Immature natural killer cell (primary cell): ENCODE data around the gene KBTBD12. TPM values are rescaled to one million over a fixed set of nuclear protein-coding genes. Genes with fewer than 3 reads are reported as not detected.
"Not testable (repeated sequence)": the region's sequence is repeated elsewhere in the genome, so short reads cannot be mapped to it uniquely, and the experiment has no call there.

Experiments used
- DNase-seq, 3 donors: peaks; one replicate each; pipeline ENCODE4 v3.0.0; 2022; ENCODE audit warnings: mixed read lengths in 1 of 3
- H3K27ac Mint-ChIP-seq, 6 donors: one replicate each; pipeline ENCODE4 v1.8.0; 2020; ENCODE audit warnings: mixed read lengths in 6 of 6, mild to moderate bottlenecking in 5 of 6, inconsistent platforms in 4 of 6, moderate library complexity in 3 of 6
- H3K27me3 Mint-ChIP-seq, 3 donors: one replicate each; pipeline ENCODE4 v1.8.0; 2020 to 2021; ENCODE audit warnings: low read depth in 3 of 3, mild to moderate bottlenecking in 3 of 3, mixed read lengths in 3 of 3, moderate library complexity in 3 of 3, inconsistent platforms in 1 of 3
- H3K36me3 Mint-ChIP-seq, 3 donors: one replicate each; pipeline ENCODE4 v1.8.0; 2020; ENCODE audit warnings: mixed read lengths in 3 of 3, inconsistent platforms in 2 of 3, mild to moderate bottlenecking in 2 of 3
- H3K4me1 Mint-ChIP-seq, 2 donors: one replicate each; pipeline ENCODE4 v1.8.0; 2020; ENCODE audit warnings: inconsistent platforms in 2 of 2, mild to moderate bottlenecking in 2 of 2, mixed read lengths in 2 of 2, moderate library complexity in 1 of 2
- H3K4me3 Mint-ChIP-seq, 5 donors: one replicate each; pipeline ENCODE4 v1.8.0; 2020; ENCODE audit warnings: mild to moderate bottlenecking in 5 of 5, mixed read lengths in 5 of 5, inconsistent platforms in 3 of 5, moderate library complexity in 3 of 5
- H3K9me3 Mint-ChIP-seq, 6 donors: one replicate each; pipeline ENCODE4 v1.8.0; 2020; ENCODE audit warnings: mild to moderate bottlenecking in 6 of 6, mixed read lengths in 6 of 6, inconsistent platforms in 4 of 6, moderate library complexity in 3 of 6
- polyA plus RNA-seq, 3 donors: library from polyadenylated mRNA; unstranded; fragments of 300-500 nt; fragmentation: Illumina TruSeq; gene quantifications; one replicate each; pipeline ENCODE4 v1.2.3, GENCODE V29; 2021

Gene KBTBD12
- polyA plus RNA-seq, 3 donors from 2014 or later: not detected

DNA sequence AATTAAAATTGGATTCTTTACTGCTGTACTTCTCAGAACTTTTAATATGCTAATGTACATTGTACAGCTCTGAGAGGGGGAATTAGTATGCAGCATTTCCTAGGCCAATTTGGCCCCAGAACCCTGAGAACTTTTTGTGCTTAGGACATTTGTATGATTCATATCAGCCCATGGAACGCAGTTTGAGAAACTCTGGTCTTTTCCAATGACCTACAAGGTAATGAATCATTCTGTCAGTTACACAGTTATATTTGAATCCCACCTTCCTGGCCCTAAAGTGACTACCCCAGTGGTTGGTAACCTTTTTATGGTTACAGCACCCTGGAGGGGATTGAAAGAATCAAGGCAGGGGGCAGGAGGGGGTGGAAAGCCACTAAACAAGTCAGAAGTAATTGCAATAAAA, 25.6 kb upstream of the KBTBD12 start:
- peaks cover 0 to 11% (median 5%) of the 10 kb centered on the region in 6 donors for H3K9me3 Mint-ChIP-seq
- DNase-seq: no peak
- H3K4me1 Mint-ChIP-seq: no peaks in the 10 kb centered on the region
- no peak overlapping the region for H3K27ac Mint-ChIP-seq
- H3K36me3 Mint-ChIP-seq: peaks cover 0 to 5% (median 0%) of the 10 kb centered on the region in 3 donors
- H3K27me3 Mint-ChIP-seq: peaks cover 0 to 11% (median 2%) of the 10 kb centered on the region in 3 donors
- H3K4me3 Mint-ChIP-seq: no peak overlapping the region

DNA sequence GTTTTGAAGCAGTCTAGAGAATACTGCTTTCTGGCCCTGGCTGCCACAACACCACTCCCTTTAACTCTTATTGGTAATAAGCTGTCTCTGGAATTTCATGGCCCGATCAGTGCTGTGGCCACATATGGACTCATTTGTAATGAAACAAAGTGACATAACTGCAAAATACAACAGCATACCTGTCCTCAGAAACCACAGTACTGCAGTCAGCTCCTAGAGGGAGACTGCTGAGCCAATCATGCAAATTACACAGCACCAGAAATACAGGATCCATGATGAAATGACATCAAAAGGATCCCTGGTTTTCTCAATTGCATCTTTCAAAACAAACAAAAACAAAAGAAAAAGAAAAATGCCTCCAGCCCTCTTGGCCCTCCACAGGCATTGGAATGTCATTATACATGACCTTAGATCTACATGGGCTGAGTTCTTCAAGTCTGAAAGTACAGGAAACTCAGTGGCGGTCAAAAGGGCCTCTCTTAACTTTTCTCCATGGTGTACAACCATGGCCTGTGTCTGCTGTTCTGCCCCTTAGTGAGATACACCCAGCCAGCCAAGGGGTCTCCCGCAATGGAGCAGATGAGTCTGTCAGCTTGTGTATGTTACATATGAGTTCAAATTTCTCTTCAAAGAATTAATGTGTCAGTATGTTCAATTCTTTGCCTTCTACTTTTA, 24.9 kb upstream of the KBTBD12 start:
- Mint-ChIP-seq H3K36me3 (peaks cover 0 to 5% (median 0%) of the 10 kb centered on the region in 3 donors), H3K9me3 (peaks cover 0 to 11% (median 5%) of the 10 kb centered on the region in 6 donors), H3K27ac (no peak overlapping the region), H3K27me3 (peaks cover 0 to 11% (median 2%) of the 10 kb centered on the region in 3 donors), H3K4me3 (no peak overlapping the region), H3K4me1 (no peaks in the 10 kb centered on the region)
- DNase-seq: no peak

- not testable (repeated sequence) for H3K27ac Mint-ChIP-seq, H3K4me1 Mint-ChIP-seq, H3K36me3 Mint-ChIP-seq, DNase-seq, H3K4me3 Mint-ChIP-seq
- H3K9me3 Mint-ChIP-seq: peaks cover 0 to 11% (median 5%) of the 10 kb centered on the region in 6 donors
- H3K27me3 Mint-ChIP-seq: peaks cover 0 to 11% (median 2%) of the 10 kb centered on the region in 3 donors
Observed at GRCh38 chr3:127890651-127891290, 24.3 kb upstream of the KBTBD12 start.

DNA sequence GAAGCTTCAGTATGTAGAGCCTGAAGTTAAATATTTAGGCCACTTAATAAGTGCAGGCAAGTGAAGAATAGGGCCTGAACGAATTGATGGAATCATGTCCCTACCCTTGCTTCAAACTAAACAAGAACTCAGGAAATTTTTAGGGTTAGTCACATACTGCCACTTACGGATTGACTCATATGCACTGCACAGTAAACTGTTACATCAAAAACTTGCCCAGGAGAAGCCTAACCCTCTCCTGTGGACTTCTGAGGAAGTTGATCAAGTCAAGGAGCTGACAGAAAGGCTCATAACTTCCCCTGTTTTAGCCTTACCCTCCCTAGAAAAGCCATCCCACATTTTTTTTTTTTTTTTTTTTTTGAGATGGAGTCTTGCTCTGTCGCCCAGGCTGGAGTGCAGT, 20.6 kb upstream of the KBTBD12 start:
- Mint-ChIP-seq H3K36me3 (peaks cover 0 to 5% (median 0%) of the 10 kb centered on the region in 3 donors), H3K4me1 (no peaks in the 10 kb centered on the region), H3K9me3 (peaks cover 0 to 11% (median 5%) of the 10 kb centered on the region in 6 donors), H3K27ac (no peak overlapping the region), H3K4me3 (no peak overlapping the region), H3K27me3 (peaks cover 0 to 6% (median 2%) of the 10 kb centered on the region in 3 donors)
- DNase-seq: no peak

GRCh38 chr3:127899200-127899599, 15.8 kb upstream of the KBTBD12 start:
- H3K4me1 Mint-ChIP-seq: no peaks in the 10 kb centered on the region
- no peak overlapping the region for H3K27ac Mint-ChIP-seq
- H3K9me3 Mint-ChIP-seq: peaks cover 0 to 3% (median 0%) of the 10 kb centered on the region in 6 donors
- H3K4me3 Mint-ChIP-seq: no peak overlapping the region
- DNase-seq: no peak
- peaks cover 0 to 9% (median 0%) of the 10 kb centered on the region in 3 donors for H3K27me3 Mint-ChIP-seq
- peaks cover 0 to 4% (median 0%) of the 10 kb centered on the region in 3 donors for H3K36me3 Mint-ChIP-seq

GRCh38 chr3:127899766-127900165, 15.3 kb upstream of the KBTBD12 start:
- no peak for DNase-seq
- H3K9me3 Mint-ChIP-seq: peaks cover 0 to 8% (median 0%) of the 10 kb centered on the region in 6 donors
- H3K27me3 Mint-ChIP-seq: peaks cover under 1 to 15% (median 1%) of the 10 kb centered on the region in 3 donors
- no peaks in the 10 kb centered on the region for H3K4me1 Mint-ChIP-seq
- H3K27ac Mint-ChIP-seq: no peak overlapping the region
- H3K36me3 Mint-ChIP-seq: peaks cover 0 to 4% (median 0%) of the 10 kb centered on the region in 3 donors
- H3K4me3 Mint-ChIP-seq: no peak overlapping the region

DNA sequence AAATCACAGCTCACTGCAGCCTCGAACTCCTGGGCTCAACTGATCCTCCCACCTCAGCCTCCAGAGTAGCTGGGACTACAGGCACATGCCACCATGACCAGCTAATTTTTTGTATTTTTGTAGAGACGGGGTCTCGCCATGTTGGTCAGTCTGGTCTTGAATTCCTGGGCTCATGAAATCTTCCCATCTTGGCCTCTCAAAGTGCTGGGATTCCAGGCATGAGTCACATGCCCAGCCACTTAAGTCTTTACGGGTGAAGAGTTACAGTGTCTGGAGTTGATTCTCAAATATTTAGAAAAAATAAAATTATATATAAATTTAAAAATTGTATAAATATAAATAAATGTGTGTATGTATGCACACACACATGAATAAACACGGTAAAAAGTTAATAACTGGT, 14.5 kb upstream of the KBTBD12 start:
- no peaks in the 10 kb centered on the region for H3K4me1 Mint-ChIP-seq
- DNase-seq: no peak
- H3K27me3 Mint-ChIP-seq: peaks cover 2 to 16% (median 3%) of the 10 kb centered on the region in 3 donors
- peaks cover 0 to 10% (median 0%) of the 10 kb centered on the region in 6 donors for H3K9me3 Mint-ChIP-seq
- no peak overlapping the region for H3K27ac Mint-ChIP-seq
- peaks cover 0 to 4% (median 0%) of the 10 kb centered on the region in 3 donors for H3K36me3 Mint-ChIP-seq
- no peak overlapping the region for H3K4me3 Mint-ChIP-seq

- peaks cover 0 to 4% (median 0%) of the 10 kb centered on the region in 3 donors for H3K36me3 Mint-ChIP-seq
- peaks cover 3 to 18% (median 4%) of the 10 kb centered on the region in 3 donors for H3K27me3 Mint-ChIP-seq
- no peaks in the 10 kb centered on the region for H3K4me1 Mint-ChIP-seq
- H3K4me3 Mint-ChIP-seq: no peak overlapping the region
- peaks cover 0 to 10% (median 0%) of the 10 kb centered on the region in 6 donors for H3K9me3 Mint-ChIP-seq
- H3K27ac Mint-ChIP-seq: no peak overlapping the region
- DNase-seq: no peak
Observed at GRCh38 chr3:127902486-127902885, 12.5 kb upstream of the KBTBD12 start.

GRCh38 chr3:127903611-127904375, 11.2 kb upstream of the KBTBD12 start:
- Mint-ChIP-seq H3K27ac (no peak overlapping the region), H3K36me3 (peaks cover 0 to 4% (median 0%) of the 10 kb centered on the region in 3 donors), H3K9me3 (peaks cover 0 to 10% (median 0%) of the 10 kb centered on the region in 6 donors), H3K27me3 (peaks cover 4 to 18% (median 4%) of the 10 kb centered on the region in 3 donors), H3K4me3 (no peak overlapping the region), H3K4me1 (no peaks in the 10 kb centered on the region)
- no peak for DNase-seq

DNA sequence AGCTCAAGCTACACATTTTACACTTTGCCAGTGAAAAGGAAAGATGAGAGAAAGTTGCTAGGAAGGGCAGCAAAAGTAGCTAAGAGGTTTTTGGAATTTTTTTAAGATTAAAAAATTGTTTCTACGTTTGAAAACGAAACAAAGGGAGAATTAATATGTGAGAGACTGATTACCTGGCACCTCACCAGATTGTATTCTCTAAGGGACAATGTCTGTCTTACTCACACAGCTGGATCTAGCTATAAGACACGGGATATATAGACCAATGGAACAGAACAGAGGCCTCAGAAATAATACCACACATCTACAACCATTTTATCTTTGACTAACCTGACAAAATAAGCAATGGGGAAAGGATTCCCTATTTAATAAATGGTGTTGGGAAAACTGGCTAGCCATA, 9.5 kb upstream of the KBTBD12 start:
- Mint-ChIP-seq H3K27ac (no peak overlapping the region), H3K4me1 (no peaks in the 10 kb centered on the region), H3K9me3 (peaks cover 0 to 10% (median 0%) of the 10 kb centered on the region in 6 donors), H3K27me3 (peaks cover 4 to 22% (median 6%) of the 10 kb centered on the region in 3 donors), H3K4me3 (no peak overlapping the region), H3K36me3 (peaks cover 0 to 4% (median 0%) of the 10 kb centered on the region in 3 donors)
- DNase-seq: no peak

DNA sequence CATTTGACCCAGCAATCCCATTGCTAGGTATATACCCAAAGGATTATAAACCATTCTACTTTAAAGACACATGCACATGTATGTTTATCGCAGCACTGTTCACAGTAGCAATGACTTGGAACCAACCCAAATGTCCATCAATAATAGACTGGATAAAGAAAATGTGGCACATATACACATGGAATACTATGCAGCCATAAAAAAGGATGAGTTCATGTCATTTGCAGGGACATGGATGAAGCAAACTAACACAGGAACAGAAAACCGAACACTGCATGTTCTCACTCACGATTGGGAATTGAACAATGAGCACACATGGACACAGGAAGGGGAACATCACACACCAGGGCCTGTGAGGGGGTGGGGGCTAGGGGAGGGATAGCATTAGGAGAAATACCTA, 8.4 kb upstream of the KBTBD12 start:
- H3K27ac Mint-ChIP-seq, H3K9me3 Mint-ChIP-seq, H3K4me1 Mint-ChIP-seq, H3K4me3 Mint-ChIP-seq, DNase-seq, H3K36me3 Mint-ChIP-seq: not testable (repeated sequence)
- H3K27me3 Mint-ChIP-seq: peaks cover 4 to 22% (median 6%) of the 10 kb centered on the region in 3 donors

DNA sequence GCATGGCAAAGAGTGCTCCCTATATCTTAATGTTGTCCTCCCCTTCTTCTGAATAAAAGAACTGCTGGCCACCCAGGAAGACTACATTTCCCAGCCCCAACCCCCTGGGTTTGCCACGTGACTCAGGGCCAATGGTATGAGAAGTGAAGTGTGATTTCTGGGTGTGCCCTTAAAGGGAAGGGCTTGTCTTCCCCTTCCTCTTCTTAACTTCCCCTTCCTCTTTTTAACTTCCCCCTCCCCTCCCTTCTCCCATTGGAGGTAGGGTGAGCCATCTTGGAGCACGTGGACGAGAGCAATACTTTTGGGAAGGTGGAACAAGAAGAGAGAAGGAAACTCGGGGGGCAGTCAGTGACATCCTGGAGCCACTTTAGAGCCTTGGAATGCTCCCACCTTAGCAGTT, 6.8 kb upstream of the KBTBD12 start:
- Mint-ChIP-seq H3K27me3 (peaks cover 4 to 18% (median 8%) of the 10 kb centered on the region in 3 donors), H3K36me3 (no peaks in the 10 kb centered on the region), H3K4me3 (no peak overlapping the region), H3K27ac (no peak overlapping the region), H3K4me1 (no peaks in the 10 kb centered on the region), H3K9me3 (peaks cover 0 to 10% (median 0%) of the 10 kb centered on the region in 6 donors)
- DNase-seq: no peak

- Mint-ChIP-seq H3K4me1 (no peaks in the 10 kb centered on the region), H3K27me3 (peaks cover 4 to 17% (median 8%) of the 10 kb centered on the region in 3 donors), H3K27ac (no peak overlapping the region)
Observed at GRCh38 chr3:127908951-127909350, 6.1 kb upstream of the KBTBD12 start.

More at GRCh38 chr3:127908951-127909350, 6.1 kb upstream of the KBTBD12 start:
- DNase-seq: no peak
- Mint-ChIP-seq H3K9me3 (peaks cover 0 to 10% (median 0%) of the 10 kb centered on the region in 6 donors), H3K36me3 (no peaks in the 10 kb centered on the region), H3K4me3 (no peak overlapping the region)
